GM10266 (cell line): ENCODE data around the gene CFAP300.

ENCODE experiments used
- DNase-seq: peaks from one replicate; pipeline ENCODE4 v3.0.0; 2012; ENCODE audit errors: extremely low spot score
- CTCF ChIP-seq: IDR thresholded peaks from 2 replicates; pipeline ENCODE4 v1.5.1; 2012; ENCODE audit warnings: mild to moderate bottlenecking, low read depth; ENCODE audit not compliant: control insufficient read depth, insufficient read depth; ENCODE audit errors: missing control alignments

The CFAP300 gene

GRCh38 chr11:102115557-102115956 is 68.3 kb downstream of the CFAP300 start:
- no peak for TF ChIP-seq CTCF
- no peak for DNase-seq

DNA sequence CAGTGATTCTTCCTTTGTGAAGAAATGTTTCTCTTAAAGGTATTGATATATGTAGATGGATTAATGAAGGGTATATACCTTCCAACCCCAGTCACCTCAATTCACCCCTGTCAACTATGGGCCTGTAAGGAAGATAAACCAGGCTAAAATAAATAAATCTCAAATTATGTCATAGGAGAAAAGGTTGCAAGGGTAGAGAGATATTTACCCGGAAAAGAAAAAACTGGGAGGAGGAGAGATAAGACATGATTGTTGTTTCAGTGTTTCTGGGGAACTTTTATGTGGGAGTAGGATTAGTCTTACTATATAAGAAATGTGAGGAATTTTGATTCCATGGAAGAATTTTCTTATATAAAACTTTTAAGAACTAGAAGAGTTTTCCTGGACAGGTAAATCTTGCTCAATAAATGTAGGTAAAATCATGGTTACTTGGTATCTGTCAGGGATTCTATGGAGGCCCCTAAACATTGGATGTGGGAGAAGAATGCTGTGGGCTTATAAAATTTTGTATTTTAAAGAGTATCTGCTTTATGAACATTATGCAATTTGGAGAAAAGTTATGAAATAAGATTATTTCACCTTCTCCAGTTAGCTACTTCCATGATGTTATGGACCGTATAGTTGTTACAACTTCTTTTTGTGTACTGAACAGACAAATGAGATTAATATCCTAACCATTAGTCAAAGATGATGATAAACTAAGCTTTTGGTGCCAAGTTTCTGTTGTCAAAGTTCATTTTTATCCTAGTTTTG is 69.4 kb downstream of the CFAP300 start:
- DNase-seq, result no peak
- TF ChIP-seq CTCF, result no peak

- TF ChIP-seq CTCF, result no peak
Observed at GRCh38 chr11:102117472-102118113, 70.4 kb downstream of the CFAP300 start.

DNA sequence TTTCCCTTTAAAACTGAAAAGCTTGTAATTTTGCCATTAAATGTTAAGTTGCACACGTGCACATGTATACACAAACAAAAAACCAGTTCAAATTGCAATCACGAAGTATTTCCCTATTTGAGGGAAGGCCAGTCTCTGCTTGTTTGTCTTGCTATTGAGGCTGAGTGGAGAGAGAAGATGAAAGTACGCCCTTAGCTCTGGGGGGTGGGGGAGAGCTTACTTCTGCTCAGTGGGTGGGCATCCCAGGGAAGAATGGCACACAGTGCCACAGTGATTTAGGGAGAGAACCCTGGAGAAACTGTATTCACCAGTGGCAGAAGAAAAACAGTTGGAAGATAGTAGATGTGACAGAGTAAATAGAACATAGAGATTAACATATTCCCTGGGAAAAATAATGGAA is 71.7 kb downstream of the CFAP300 start:
- no peak for DNase-seq
- no peak for TF ChIP-seq CTCF

More at GRCh38 chr11:102117472-102118113, 70.4 kb downstream of the CFAP300 start:
- DNase-seq, result no peak

GRCh38 chr11:102119997-102120396 is 72.8 kb downstream of the CFAP300 start:
- no peak for DNase-seq
- no peak for TF ChIP-seq CTCF

DNA sequence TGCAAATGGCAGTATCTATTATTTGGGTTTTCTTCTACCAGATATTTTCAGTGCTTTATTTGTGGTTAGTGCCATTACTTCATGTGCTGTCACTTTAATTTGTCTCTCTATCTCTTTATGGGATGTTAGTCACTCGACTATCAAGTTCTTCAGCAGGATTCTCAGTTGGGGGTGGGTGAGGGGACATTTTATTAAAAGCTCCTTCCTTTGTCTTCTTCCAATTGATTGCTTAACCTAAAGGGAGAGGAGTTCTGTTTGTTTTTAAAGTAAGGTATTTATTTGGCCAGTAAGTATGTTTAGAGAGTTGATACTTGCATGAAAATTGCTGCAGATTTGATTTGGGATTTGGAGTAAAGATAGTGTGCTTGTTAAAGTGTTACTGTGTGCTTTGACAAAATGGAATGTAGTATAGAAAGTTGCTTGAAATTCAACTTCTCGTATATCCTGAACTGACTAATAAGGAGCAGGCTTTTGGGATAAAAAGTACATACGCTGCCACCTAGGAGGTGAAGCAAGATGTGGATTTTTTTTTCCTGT is 73.3 kb downstream of the CFAP300 start:
- no peak for DNase-seq
- TF ChIP-seq CTCF, result no peak

DNA sequence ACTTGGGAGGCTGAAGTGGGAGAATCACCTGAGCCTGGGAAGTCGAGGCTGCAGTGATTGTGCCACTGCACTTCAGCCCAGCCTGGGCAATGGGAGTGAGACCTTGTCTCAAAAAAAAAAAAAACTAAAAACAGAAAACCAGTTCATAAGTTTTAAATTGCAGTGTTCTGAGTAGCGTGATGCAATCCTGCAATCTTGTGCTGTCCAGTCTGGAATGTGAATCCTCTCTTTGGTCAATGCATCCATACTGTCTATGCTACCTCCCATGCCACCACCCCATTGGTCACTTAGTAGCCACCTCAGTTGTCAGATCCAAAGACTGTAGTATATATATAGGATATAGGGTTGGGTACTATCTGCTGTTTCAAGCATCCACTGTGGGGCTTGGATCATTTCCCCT is 74.1 kb downstream of the CFAP300 start:
- DNase-seq, result no peak
- TF ChIP-seq CTCF, result no peak
